Breast epithelium (tissue), 4 donors: ENCODE measurements around the gene GOLGA8S. TPM values are rescaled to one million over a fixed set of nuclear protein-coding genes. Genes with fewer than 3 reads are reported as not detected.
"Not testable (repeated sequence)": the region's sequence is repeated elsewhere in the genome, so short reads cannot be mapped to it uniquely, and the experiment has no call there.

ENCODE experiments used
- DNase-seq, 2 donors: peaks; one replicate each; pipeline ENCODE4 v3.0.0-alpha.2; 2019; ENCODE audit warnings: low spot score in 2 of 2
- H3K27ac ChIP-seq, 2 donors: fragments of 200-600 bp; sonication (generic) in 1 of 2; one replicate each; pipeline ENCODE4 v1.5.1; 2016 to 2019; ENCODE audit warnings: mild to moderate bottlenecking in 1 of 2
- H3K27me3 ChIP-seq, 2 donors: fragments of 200-600 bp; sonication (generic) in 1 of 2; one replicate each; pipeline versions ENCODE4 v1.5.1 to v1.6.0; 2017 to 2019; ENCODE audit warnings: control low read depth in 1 of 2, mild to moderate bottlenecking in 1 of 2
- H3K36me3 ChIP-seq: fragments of 200-600 bp; one replicate; pipeline ENCODE4 v1.5.1; 2019
- H3K4me1 ChIP-seq, 2 donors: fragments of 200-600 bp; sonication (generic); one replicate each; pipeline ENCODE4 v1.5.1; 2016 to 2019; ENCODE audit warnings: control low read depth in 1 of 2
- H3K4me3 ChIP-seq, 3 donors: fragments of 200-600 bp; sonication (generic); 1 replicate in 2 of 3; 2 replicates in 1 of 3; pipeline ENCODE4 v1.5.1; 2016 to 2019; ENCODE audit warnings: mild to moderate bottlenecking in 3 of 3, moderate library complexity in 2 of 3
- H3K9me3 ChIP-seq, 2 donors: fragments of 200-600 bp; sonication (generic) in 1 of 2; one replicate each; pipeline ENCODE4 v1.5.1; 2016 to 2019; ENCODE audit warnings: control low read depth in 1 of 2
- POLR2A ChIP-seq: fragments of 450-650 bp; IDR thresholded peaks from one replicate; pipeline ENCODE4 v1.6.1; 2016; ENCODE audit warnings: antibody characterized with exemption, mild to moderate bottlenecking, moderate library complexity
- POLR2AphosphoS5 ChIP-seq, 3 donors: sonication (generic); formaldehyde crosslinking; IDR thresholded peaks; one replicate each; pipeline ENCODE4 v1.6.1; 2017; ENCODE audit warnings: antibody characterized with exemption in 3 of 3
- intact Hi-C: fragments of 100-400 bp; cut with DNase I; formaldehyde crosslinking; loops from one replicate; pipeline ENCODE4 v1.15.1; 2023; ENCODE audit warnings: low total_unique reads
- total RNA-seq, 3 donors: library from RNA; depleted of rRNA; stranded (reverse); fragments of >200 nt; gene quantifications; one replicate each; pipeline ENCODE4 v1.1.0, GENCODE V29; 2016
- TF ChIP-seq, protein P1 (sequence below), 3 donors: fragments of 450-650 bp; IDR thresholded peaks; one replicate each; pipeline ENCODE4 v1.5.1; 2016 to 2017; ENCODE audit warnings: antibody characterized with exemption in 3 of 3, mild to moderate bottlenecking in 3 of 3, moderate library complexity in 3 of 3

The GOLGA8S gene
- total RNA-seq, 3 donors from 2014 or later, result under 0.01 to 0.44 TPM; not detected in 1

DNA sequence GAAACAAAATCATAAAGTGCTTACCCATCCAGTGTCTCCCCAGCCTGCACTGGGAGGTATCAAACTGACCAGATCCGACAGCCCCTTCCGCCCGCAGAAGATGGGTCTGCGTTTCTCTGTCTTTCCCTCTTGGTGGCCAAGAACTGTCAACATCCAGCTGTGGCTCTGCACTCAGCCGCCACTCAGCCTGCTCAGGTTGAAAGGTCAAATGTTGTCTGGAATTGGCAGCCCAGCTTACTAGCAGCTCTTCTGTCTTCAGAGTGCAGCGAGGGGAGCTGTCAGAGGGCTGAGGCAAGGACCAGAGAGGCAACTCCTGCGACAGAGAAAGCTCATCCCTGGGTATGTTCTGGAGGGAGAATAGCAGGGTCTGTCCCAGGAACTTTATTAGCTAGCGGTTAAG lies 47.1 kb downstream of the GOLGA8S start:
- Histone ChIP-seq H3K36me3 (no peaks in the 10 kb centered on the region), H3K4me1 (no peaks in the 10 kb centered on the region), H3K4me3 (no peak overlapping the region), H3K27ac (no peak overlapping the region), H3K9me3 (peaks cover 0 to 13% of the 10 kb centered on the region in 2 donors), H3K27me3 (no peaks in the 10 kb centered on the region)
- TF ChIP-seq POLR2A (no peak), POLR2AphosphoS5 (IDR thresholded peaks at IDR 0.05) (no peak)
- TF ChIP-seq, protein P1, sequence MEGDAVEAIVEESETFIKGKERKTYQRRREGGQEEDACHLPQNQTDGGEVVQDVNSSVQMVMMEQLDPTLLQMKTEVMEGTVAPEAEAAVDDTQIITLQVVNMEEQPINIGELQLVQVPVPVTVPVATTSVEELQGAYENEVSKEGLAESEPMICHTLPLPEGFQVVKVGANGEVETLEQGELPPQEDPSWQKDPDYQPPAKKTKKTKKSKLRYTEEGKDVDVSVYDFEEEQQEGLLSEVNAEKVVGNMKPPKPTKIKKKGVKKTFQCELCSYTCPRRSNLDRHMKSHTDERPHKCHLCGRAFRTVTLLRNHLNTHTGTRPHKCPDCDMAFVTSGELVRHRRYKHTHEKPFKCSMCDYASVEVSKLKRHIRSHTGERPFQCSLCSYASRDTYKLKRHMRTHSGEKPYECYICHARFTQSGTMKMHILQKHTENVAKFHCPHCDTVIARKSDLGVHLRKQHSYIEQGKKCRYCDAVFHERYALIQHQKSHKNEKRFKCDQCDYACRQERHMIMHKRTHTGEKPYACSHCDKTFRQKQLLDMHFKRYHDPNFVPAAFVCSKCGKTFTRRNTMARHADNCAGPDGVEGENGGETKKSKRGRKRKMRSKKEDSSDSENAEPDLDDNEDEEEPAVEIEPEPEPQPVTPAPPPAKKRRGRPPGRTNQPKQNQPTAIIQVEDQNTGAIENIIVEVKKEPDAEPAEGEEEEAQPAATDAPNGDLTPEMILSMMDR (IDR thresholded peaks at IDR 0.05), result no peak
- intact Hi-C loops, result no loop called here
- no peak for DNase-seq

DNA sequence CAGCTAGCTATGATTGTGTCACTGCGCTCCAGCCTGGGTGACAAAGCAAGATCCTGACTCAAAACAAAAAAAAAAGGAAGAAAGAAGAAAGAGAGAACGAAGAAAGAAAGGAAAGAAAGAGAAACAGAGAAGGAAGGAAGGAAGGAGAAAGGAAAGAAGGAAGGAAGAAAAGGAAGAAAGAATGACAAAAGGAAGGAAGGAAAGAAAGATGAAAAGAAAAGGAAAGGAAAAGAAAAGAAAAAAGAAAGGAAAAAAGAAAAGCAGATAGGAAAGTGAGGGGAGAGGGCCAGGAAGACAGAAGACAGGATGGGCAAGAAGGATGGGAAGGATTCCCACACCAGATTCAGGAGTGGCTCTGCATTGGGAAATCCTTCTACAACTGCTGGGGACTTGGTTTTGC lies 47.6 kb downstream of the GOLGA8S start:
- Histone ChIP-seq H3K4me1 (no peaks in the 10 kb centered on the region), H3K9me3 (peaks cover 0 to 18% of the 10 kb centered on the region in 2 donors), H3K27ac (no peak overlapping the region), H3K36me3 (no peaks in the 10 kb centered on the region), H3K27me3 (no peaks in the 10 kb centered on the region), H3K4me3 (no peak overlapping the region)
- intact Hi-C loops, result no loop called here
- DNase-seq, result no peak
- TF ChIP-seq, protein P1 (IDR thresholded peaks at IDR 0.05), result no peak
- no peak for TF ChIP-seq POLR2AphosphoS5 (IDR thresholded peaks at IDR 0.05)
- TF ChIP-seq POLR2A, result no peak

DNA sequence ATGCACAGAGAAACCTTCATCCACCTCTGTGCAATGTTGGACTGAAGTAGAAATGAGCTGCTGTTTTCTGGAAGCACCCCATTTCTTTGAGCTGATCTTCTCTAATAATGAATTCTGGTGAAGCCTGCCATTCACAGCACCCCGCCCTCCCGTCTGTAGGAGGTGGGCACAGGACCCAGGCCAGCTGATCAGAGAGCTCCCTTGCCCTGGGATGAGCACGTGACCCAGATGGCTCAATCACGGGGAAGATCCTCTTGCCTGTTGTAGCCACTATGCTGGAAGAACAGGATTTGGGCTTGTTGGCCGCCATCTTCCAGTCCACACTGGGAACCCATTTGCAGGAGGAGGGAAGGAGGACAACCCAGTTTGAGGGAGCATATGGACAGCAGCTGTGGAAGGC lies 48.0 kb downstream of the GOLGA8S start:
- intact Hi-C loops, result no loop called here
- Histone ChIP-seq H3K27ac (no peak overlapping the region), H3K36me3 (no peaks in the 10 kb centered on the region)

DNA sequence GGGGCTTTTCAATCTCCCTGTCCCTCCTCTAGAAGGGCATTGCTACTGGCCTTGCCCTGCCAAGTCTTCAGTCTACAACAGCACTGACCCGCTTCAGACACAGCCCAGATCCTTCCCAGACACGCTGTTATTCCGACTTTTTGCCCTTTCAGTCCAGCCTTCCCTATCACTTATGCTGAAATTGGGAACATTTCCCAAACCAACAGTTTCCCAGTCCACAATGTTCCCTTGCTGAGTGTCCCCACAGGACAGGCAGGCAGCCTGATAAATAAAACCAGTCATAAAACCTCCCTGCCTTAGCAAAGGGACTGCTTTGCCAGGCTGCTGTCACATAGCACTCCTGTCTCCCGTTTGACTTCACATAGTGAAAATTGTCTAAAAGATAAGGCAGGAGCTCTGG lies 49.0 kb downstream of the GOLGA8S start:
- Histone ChIP-seq H3K4me1 (no peaks in the 10 kb centered on the region), H3K4me3 (no peak overlapping the region), H3K27me3 (no peaks in the 10 kb centered on the region), H3K27ac (no peak overlapping the region), H3K36me3 (no peaks in the 10 kb centered on the region), H3K9me3 (peaks cover 0 to 18% of the 10 kb centered on the region in 2 donors)
- intact Hi-C loops, result no loop called here
- DNase-seq, result no peak
- TF ChIP-seq, protein P1 (IDR thresholded peaks at IDR 0.05), result no peak
- TF ChIP-seq POLR2AphosphoS5 (IDR thresholded peaks at IDR 0.05) (no peak), POLR2A (no peak)

More for the DNA sequence above, 48.0 kb downstream of the GOLGA8S start:
- Histone ChIP-seq H3K4me3 (no peak overlapping the region), H3K4me1 (no peaks in the 10 kb centered on the region), H3K9me3 (peaks cover 0 to 18% of the 10 kb centered on the region in 2 donors), H3K27me3 (no peaks in the 10 kb centered on the region)
- no peak for TF ChIP-seq POLR2AphosphoS5 (IDR thresholded peaks at IDR 0.05)
- TF ChIP-seq, protein P1 (IDR thresholded peaks at IDR 0.05), result no peak
- TF ChIP-seq POLR2A, result no peak
- no peak for DNase-seq

DNA sequence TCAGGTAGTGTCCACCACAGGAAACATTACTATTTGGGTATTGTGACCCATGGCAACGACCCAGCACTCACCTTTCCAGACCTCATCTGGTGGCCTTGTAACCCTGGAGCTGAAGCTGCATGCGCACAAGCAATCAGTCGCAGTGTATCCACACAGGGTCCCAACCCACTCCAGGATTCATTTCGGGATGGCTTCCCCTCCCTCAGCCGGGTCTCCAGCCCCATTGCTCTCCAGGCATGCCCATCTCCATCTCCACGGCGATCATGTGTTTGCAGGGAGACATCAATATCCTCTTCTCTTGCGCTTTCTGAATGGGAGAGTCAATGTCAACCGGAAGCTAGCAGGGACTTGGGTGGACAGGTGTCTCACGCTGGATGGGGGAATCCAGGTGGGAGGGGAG lies 57.3 kb downstream of the GOLGA8S start:
- no peaks in the 10 kb centered on the region for H3K36me3 ChIP-seq
- no peak for DNase-seq
- H3K4me3 ChIP-seq, result no peak overlapping the region
- H3K4me1 ChIP-seq, result no peaks in the 10 kb centered on the region
- H3K27ac ChIP-seq, result no peak overlapping the region
- intact Hi-C loops, result no loop called here
- TF ChIP-seq POLR2AphosphoS5 (IDR thresholded peaks at IDR 0.05) (no peak), POLR2A (no peak)
- TF ChIP-seq, protein P1 (IDR thresholded peaks at IDR 0.05), result no peak
- H3K27me3 ChIP-seq, result no peaks in the 10 kb centered on the region
- H3K9me3 ChIP-seq, result peaks cover 1 to 4% of the 10 kb centered on the region in 2 donors

DNA sequence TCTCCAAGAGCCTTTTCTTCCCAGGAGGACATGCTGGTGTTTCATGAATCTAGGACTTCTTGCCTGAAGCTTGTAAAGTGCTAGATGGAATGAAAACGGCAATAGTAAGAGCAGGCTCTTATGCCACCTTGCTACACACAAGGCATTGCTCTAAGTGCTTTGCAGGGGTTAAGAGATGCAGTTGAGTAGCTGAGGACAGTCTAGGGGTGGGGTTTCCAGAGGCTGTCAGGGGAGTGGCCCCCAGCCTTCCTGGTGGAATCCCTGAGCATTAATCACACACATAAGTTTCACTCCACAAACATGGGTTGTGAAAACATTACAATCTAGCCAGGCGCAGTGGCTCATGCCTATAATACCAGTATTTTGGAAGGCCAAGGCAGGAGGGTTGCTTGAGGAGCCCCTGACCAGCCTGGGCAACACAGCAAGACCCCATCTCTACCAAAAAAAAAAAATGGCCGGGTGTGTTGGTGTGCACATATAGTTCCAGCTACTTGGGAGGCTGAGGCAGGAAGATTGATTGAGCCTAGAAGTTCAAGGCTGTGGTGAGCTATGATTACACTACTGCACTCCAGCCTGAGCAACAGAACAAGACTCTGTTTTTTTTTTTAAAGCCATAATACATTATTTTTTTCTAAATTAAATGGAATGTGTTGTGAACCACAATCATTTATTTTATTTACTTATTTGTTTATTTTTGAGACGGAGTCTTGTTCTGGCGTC lies 58.5 kb downstream of the GOLGA8S start:
- DNase-seq, H3K27me3 ChIP-seq, H3K4me3 ChIP-seq, H3K4me1 ChIP-seq, H3K27ac ChIP-seq, H3K9me3 ChIP-seq, intact Hi-C loops, H3K36me3 ChIP-seq: not testable (repeated sequence)
